H1 (cell line): ENCODE data around the gene ARHGAP15. TPM values are rescaled to one million over a fixed set of nuclear protein-coding genes. Genes with fewer than 3 reads are reported as not detected.

Experiments
- EZH2 ChIP-seq: fragments of 200-600 bp; sonication (generic); IDR thresholded peaks from 2 replicates; pipeline ENCODE4 v1.7.1; 2012; ENCODE audit warnings: low read depth, mild to moderate bottlenecking, moderate library complexity, low read length, inconsistent platforms; ENCODE audit not compliant: severe bottlenecking
- POLR2A ChIP-seq, 2 experiments: IDR thresholded peaks; 1 replicate in 1 of 2; 2 replicates in 1 of 2; pipeline ENCODE4 v1.6.1; 2011; ENCODE audit warnings: low read depth in 2 of 2, low read length in 2 of 2, mild to moderate bottlenecking in 2 of 2; ENCODE audit errors: control extremely low read depth in 1 of 2
- RAD21 ChIP-seq, 2 experiments: IDR thresholded peaks in 1 of 2; conservative IDR thresholded peaks in 1 of 2; 2 replicates each; pipeline ENCODE4 v1.6.1; 2011; ENCODE audit warnings: low read depth in 2 of 2, low read length in 2 of 2, improper control_type of control experiment in 1 of 2, inconsistent platforms in 1 of 2, mild to moderate bottlenecking in 1 of 2, moderate library complexity in 1 of 2
- SP1 ChIP-seq: IDR thresholded peaks from 2 replicates; pipeline ENCODE4 v1.6.1; 2011; ENCODE audit warnings: low read depth, low read length
- TBP ChIP-seq: IDR thresholded peaks from 2 replicates; pipeline ENCODE4 v1.6.1; 2011; ENCODE audit warnings: low read depth, low read length, improper control_type of control experiment
- polyA plus RNA-seq, 7 experiments: library from polyadenylated mRNA; depleted of rRNA in 3 of 7; stranded (reverse) in 5 of 7; unstranded in 2 of 7; fragments of >200 nt in 5 of 7; fragments of 200-250 nt in 2 of 7; gene quantifications; 1 replicate in 5 of 7; 2 replicates in 1 of 7; 4 replicates in 1 of 7; pipeline versions ENCODE4 v1.2.1 to v1.2.3, GENCODE V29; 2011 to 2013; ENCODE audit warnings: missing spikeins in 2 of 7, mixed read lengths in 2 of 7
- total RNA-seq: library from RNA; stranded (reverse); fragmentation: NEBNext Ultra II Directional; extraction: Animal tissue kit (Norgen Biotek cat#: 25700); gene quantifications from 2 replicates; pipeline ENCODE4 v1.2.1, GENCODE V29; 2021

ARHGAP15 gene
- total and polyA plus RNA-seq, 2 of the 8 experiments (the other 6 are each of a cell fraction or from before 2014, with no cell fraction given), result not detected

- TF ChIP-seq POLR2A (IDR thresholded peaks at IDR 0.05; ENCODE audit: control extremely low read depth in 1 of 2, low read depth in 2 of 2, low read length in 2 of 2) (peak in 1 of 2 experiments; percentile 39; a peak in 1 of 3 replicates), EZH2 (no peak), SP1 (no peak), RAD21 (IDR thresholded peaks at IDR 0.05 in 1 of 2, conservative IDR thresholded peaks at IDR 0.05 in 1 of 2; ENCODE audit: low read depth in 2 of 2, low read length in 2 of 2) (peak; percentile 18 to 21; a peak in 2 of 4 replicates), TBP (peak; percentile 52)
- TF ChIP-seq, all 59 proteins: peak for 8
These were observed 630.2 kb downstream of the ARHGAP15 start (continued) for GRCh38 chr2:143759455-143759854.
